ENCODE measurements around the gene KBTBD8.

Gene KBTBD8

GRCh38 chr3:67044295-67044694, 46.2 kb downstream of the KBTBD8 start:
- no peak for DNase-seq

GRCh38 chr3:67044955-67045354, 46.8 kb downstream of the KBTBD8 start:
- no peak for DNase-seq

GRCh38 chr3:67045711-67046465, 47.8 kb downstream of the KBTBD8 start:
- DNase-seq = no peak

GRCh38 chr3:67047051-67047450, 48.9 kb downstream of the KBTBD8 start:
- DNase-seq = no peak

- no peak for DNase-seq
These were observed 50.1 kb downstream of the KBTBD8 start for GRCh38 chr3:67048067-67048714.

DNA sequence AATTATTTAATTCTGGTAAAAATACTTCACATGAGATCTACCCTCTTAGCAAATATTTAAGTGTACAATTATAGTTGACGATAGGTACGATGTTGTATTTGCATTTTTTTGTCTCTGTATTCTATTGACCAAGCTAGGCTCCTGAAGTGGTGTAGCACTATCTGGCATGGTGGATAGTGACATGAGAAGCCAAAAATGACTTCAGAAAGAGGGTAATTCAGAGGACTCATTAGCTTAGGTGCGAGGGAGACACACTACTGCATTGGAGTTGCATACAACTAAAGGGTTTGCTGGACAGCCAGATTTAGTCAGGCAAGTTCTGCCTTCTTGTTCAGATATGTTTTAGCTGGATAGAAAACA, 50.6 kb downstream of the KBTBD8 start:
- DNase-seq = no peak

GRCh38 chr3:67059443-67059842, 61.3 kb downstream of the KBTBD8 start:
- DNase-seq = no peak
